HG03159 (cell line): ENCODE data around the gene ASIC4.
A peak's percentile ranks its signal among the peaks of the same experiment; 100 is the strongest.

Source experiments
- ATAC-seq: cut with Tn5 transposase; IDR thresholded peaks from one replicate; pipeline ENCODE4 v1.9.1; 2021; ENCODE audit warnings: mild to moderate bottlenecking, moderate library complexity; ENCODE audit not compliant: unreplicated experiment

ASIC4 gene, protein sequence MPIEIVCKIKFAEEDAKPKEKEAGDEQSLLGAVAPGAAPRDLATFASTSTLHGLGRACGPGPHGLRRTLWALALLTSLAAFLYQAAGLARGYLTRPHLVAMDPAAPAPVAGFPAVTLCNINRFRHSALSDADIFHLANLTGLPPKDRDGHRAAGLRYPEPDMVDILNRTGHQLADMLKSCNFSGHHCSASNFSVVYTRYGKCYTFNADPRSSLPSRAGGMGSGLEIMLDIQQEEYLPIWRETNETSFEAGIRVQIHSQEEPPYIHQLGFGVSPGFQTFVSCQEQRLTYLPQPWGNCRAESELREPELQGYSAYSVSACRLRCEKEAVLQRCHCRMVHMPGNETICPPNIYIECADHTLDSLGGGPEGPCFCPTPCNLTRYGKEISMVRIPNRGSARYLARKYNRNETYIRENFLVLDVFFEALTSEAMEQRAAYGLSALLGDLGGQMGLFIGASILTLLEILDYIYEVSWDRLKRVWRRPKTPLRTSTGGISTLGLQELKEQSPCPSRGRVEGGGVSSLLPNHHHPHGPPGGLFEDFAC

GRCh38 chr2:219514196-219514761, at the start of gene ASIC4:
ASIC4 (plus strand) TSS chr2:219514482; CDS start chr2:219514725, 243 bp downstream.
- ATAC-seq, result no peak

GRCh38 chr2:219465659-219466561, 48.4 kb upstream of the ASIC4 start:
- no peak for ATAC-seq

DNA sequence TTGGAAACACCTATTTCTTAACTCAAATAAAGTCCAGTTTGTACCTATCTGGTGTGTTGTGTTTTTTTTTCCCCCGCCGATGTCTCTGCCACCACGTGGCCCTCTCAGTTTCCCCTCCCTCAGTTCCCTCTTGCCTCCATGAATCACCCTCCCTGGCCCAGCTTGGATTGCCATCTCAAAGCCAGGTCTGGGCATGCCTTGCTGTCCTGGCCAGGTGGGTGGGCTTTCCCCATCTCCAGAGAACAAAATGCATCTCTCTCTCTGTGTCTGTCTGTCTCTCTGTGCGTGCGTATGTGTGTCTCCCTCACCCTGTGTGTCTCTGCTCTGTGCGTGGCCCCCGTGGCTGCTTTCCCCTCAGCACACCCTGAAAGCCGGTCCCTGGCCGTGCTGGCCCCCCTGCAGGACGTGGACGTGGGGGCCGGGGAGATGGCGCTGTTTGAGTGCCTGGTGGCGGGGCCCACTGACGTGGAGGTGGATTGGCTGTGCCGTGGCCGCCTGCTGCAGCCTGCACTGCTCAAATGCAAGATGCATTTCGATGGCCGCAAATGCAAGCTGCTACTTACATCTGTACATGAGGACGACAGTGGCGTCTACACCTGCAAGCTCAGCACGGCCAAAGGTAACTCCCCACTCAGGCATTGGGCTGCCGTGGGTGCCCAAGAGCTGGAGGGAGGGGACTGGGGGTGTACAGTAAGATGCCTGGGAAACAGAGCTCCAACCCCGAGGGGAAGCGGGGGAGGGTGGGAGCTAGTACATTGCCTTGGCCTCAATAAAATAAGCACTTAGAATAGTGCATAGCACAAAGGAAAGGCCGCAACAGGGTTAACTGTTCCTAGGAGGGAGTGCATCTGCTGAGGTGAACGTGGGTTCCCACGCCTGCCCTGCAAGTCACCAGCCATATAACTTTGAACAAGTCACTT, 47.2 kb upstream of the ASIC4 start:
- no peak for ATAC-seq

DNA sequence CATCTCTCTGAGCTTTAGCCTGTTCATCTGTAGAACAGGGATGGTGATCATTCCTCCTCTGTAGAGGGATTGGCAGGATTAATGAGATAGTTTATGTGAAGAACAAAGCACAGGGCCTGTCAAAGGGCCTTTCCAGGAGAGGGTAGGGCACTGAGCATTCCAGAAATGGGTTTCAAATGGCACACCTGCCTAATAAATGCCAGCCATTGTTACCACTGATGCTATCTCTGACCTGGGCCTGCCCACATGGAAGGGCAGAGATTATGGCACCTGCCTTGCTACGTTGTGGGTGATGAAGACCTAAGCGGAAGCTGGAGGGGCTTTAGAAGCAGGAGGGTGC, 46.6 kb upstream of the ASIC4 start:
- ATAC-seq, result no peak

DNA sequence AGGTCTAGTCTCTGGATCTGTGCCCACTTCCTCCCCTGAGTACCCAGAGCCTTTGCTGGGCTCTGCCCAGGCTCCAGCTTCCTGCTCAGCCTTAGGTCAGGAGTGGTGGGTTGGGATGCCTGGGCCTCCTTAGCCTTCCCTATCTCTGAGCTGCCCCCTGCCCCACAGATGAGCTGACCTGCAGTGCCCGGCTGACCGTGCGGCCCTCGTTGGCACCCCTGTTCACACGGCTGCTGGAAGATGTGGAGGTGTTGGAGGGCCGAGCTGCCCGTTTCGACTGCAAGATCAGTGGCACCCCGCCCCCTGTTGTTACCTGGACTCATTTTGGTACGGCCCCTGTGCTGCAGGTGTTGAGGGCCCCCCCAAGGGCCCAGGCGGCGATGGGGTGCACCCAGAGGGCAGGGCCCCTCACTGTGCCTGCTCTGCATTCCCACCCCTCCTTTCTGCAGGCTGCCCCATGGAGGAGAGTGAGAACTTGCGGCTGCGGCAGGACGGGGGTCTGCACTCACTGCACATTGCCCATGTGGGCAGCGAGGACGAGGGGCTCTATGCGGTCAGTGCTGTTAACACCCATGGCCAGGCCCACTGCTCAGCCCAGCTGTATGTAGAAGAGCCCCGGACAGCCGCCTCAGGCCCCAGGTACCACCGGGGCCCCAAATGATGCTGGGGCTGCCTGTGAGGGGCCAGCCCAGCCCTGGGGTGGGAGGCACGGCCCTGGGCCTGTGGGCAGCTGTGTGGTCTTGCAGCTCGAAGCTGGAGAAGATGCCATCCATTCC, 45.7 kb upstream of the ASIC4 start:
- ATAC-seq, result no peak

GRCh38 chr2:219469186-219469724, 45.0 kb upstream of the ASIC4 start:
- no peak for ATAC-seq

DNA sequence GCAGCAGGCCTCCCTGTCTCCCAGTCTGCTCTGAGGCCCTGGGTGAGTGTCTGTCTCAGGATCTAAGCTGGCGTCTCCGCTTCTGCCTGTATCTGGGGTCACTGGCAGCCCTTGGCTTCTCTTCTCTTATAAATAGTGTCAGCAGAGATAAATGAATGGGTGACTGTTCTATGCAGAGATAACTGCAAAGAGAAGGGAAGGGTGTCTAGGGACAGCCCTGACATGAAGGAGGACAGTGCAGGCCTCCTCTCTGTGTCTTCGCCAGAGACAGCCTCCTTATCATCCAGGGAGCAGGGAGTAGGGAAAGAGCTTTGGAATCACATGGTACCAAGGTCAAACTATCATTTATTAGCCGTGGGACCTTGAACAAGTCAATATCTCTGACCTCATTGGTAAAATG, 43.9 kb upstream of the ASIC4 start:
- ATAC-seq, result no peak

- ATAC-seq, result no peak
These were observed 42.6 kb upstream of the ASIC4 start for GRCh38 chr2:219471476-219472371.

- ATAC-seq, result no peak
These were observed 41.6 kb upstream of the ASIC4 start for GRCh38 chr2:219472629-219473187.

DNA sequence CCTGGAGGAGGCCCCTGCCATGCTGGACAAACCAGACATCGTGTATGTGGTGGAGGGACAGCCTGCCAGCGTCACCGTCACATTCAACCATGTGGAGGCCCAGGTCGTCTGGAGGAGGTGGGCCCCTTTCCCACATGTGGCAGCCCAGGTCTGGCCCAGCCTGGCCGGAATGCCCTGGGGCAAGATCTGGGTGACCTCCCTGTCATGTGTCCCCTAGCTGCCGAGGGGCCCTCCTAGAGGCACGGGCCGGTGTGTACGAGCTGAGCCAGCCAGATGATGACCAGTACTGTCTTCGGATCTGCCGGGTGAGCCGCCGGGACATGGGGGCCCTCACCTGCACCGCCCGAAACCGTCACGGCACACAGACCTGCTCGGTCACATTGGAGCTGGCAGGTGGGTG, 40.8 kb upstream of the ASIC4 start:
- ATAC-seq, result no peak

DNA sequence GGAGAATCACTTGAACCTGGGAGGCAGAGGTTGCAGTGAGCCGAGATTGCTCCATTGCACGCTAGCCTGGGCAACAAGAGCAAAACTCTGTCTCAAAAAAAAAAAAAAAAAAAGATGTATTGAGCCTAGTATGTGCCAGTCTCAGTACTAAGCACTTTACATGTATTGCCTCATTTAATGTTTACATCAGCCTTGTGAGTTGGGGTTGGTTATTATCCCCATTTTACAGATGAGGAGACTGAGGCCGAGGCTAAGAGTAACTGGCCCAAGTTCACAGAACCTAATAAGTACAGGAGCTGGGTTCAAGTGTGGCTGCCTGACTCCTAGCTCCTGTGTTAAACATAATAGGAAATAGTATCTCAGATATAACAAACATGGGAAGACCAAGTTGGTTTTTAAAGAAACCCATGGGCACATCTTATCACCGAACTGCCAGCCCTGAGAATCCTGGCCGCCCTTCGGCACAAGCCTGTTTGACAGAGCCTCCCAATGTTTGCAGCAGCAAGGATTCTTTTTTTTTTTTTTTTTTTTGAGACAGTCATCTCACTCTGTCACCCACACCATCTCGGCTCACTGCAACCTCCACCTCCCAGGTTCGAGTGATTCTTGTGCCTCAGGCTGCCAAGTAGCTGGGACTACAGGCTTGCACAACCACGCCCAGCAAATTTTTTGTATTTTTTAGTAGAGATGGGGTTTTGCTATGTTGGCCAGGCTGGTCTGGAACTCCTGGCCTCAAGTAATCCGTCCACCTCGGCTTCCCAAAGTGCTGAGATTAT, 39.8 kb upstream of the ASIC4 start:
- ATAC-seq, result no peak

- ATAC-seq, result no peak
These were observed 39.0 kb upstream of the ASIC4 start for GRCh38 chr2:219475278-219475677.

- ATAC-seq, result peak; percentile 62
These were observed 38.3 kb upstream of the ASIC4 start for GRCh38 chr2:219475697-219476651.

GRCh38 chr2:219476652-219477151, 37.6 kb upstream of the ASIC4 start:
- ATAC-seq, result no peak

- ATAC-seq, result no peak
These were observed 37.1 kb upstream of the ASIC4 start for GRCh38 chr2:219477179-219477578.

DNA sequence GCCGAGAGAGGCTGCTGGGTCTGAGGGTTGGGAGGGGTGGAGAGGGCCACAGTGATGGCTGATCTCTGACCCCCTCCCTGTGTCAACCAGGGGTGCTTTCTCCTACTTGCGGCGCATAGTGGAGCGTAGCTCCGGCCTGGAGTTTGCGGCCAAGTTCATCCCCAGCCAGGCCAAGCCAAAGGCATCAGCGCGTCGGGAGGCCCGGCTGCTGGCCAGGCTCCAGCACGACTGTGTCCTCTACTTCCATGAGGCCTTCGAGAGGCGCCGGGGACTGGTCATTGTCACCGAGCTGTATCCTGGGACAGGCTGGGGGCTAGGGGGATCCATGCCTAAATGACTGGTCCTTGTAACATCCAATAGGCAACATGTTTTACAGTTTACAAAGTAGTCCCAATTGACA, 36.5 kb upstream of the ASIC4 start:
- no peak for ATAC-seq
